ENCODE data around the gene TMCC1.
"Not testable (repeated sequence)": the region's sequence is repeated elsewhere in the genome, so short reads cannot be mapped to it uniquely, and the experiment has no call there.

The TMCC1 gene

GRCh38 chr3:129727707-129728106 lies 165.8 kb downstream of the TMCC1 start:
- DNase-seq (ENCODE audit: low spot score), result no peak

- no peak for DNase-seq (ENCODE audit: low spot score)
Observed at GRCh38 chr3:129723558-129724324, 169.8 kb downstream of the TMCC1 start.

GRCh38 chr3:129722527-129722926 lies 171.0 kb downstream of the TMCC1 start:
- DNase-seq (ENCODE audit: low spot score), result no peak

GRCh38 chr3:129718201-129718600 lies 175.3 kb downstream of the TMCC1 start:
- no peak for DNase-seq (ENCODE audit: low spot score)

- DNase-seq (ENCODE audit: low spot score), result no peak
Observed at GRCh38 chr3:129715854-129716253, 177.7 kb downstream of the TMCC1 start.

- DNase-seq (ENCODE audit: low spot score), result no peak
Observed at GRCh38 chr3:129708328-129708861, 185.1 kb downstream of the TMCC1 start.

GRCh38 chr3:129705274-129705673 lies 188.2 kb downstream of the TMCC1 start:
- no peak for DNase-seq (ENCODE audit: low spot score)

- DNase-seq (ENCODE audit: low spot score), result no peak
Observed at GRCh38 chr3:129703913-129704312, 189.6 kb downstream of the TMCC1 start.

- DNase-seq (ENCODE audit: low spot score), result no peak
Observed at GRCh38 chr3:129702934-129703712, 190.4 kb downstream of the TMCC1 start.

GRCh38 chr3:129701161-129701560 lies 192.3 kb downstream of the TMCC1 start:
- no peak for DNase-seq (ENCODE audit: low spot score)

GRCh38 chr3:129699612-129700011 lies 193.9 kb downstream of the TMCC1 start:
- DNase-seq (ENCODE audit: low spot score), result no peak

GRCh38 chr3:129699199-129699598 lies 194.3 kb downstream of the TMCC1 start:
- no peak for DNase-seq (ENCODE audit: low spot score)

- no peak for DNase-seq (ENCODE audit: low spot score)
Observed at GRCh38 chr3:129697229-129697969, 196.1 kb downstream of the TMCC1 start.

GRCh38 chr3:129696430-129696829 lies 197.1 kb downstream of the TMCC1 start:
- DNase-seq (ENCODE audit: low spot score), result not testable (repeated sequence)

GRCh38 chr3:129695230-129695629 lies 198.3 kb downstream of the TMCC1 start:
- no peak for DNase-seq (ENCODE audit: low spot score)

GRCh38 chr3:129694228-129694627 lies 199.3 kb downstream of the TMCC1 start:
- DNase-seq (ENCODE audit: low spot score), result no peak

- DNase-seq (ENCODE audit: low spot score), result no peak
Observed at GRCh38 chr3:129692743-129693142, 200.8 kb downstream of the TMCC1 start.

GRCh38 chr3:129690963-129691362 lies 202.5 kb downstream of the TMCC1 start:
- DNase-seq (ENCODE audit: low spot score), result no peak

- peak; percentile 85 for DNase-seq (ENCODE audit: low spot score)
Observed at GRCh38 chr3:129690406-129690805, 203.1 kb downstream of the TMCC1 start.

GRCh38 chr3:129689036-129689435 lies 204.5 kb downstream of the TMCC1 start:
- DNase-seq (ENCODE audit: low spot score), result no peak

GRCh38 chr3:129688271-129688895 lies 205.1 kb downstream of the TMCC1 start:
- DNase-seq (ENCODE audit: low spot score), result peak; percentile 91

- peak; percentile 67 for DNase-seq (ENCODE audit: low spot score)
Observed at GRCh38 chr3:129687586-129688125, 205.9 kb downstream of the TMCC1 start.

Measured in putamen (tissue), 1 donor.